ENCODE data around the gene AARS2.

- TF ChIP-seq CTCF (IDR thresholded peaks at IDR 0.05) (no peak), ZFX (IDR thresholded peaks at IDR 0.05; ENCODE audit: borderline replicate concordance) (no peak)
These were observed 1.8 kb downstream of the AARS2 start for GRCh38 chr6:44311304-44311703.

Data from 22Rv1 (cell line).